A673 (cell line): Measurements from ENCODE around the gene CACNA2D3.

ENCODE experiments used
- EZH2 ChIP-seq: fragments of 200-600 bp; sonication (generic); IDR thresholded peaks from 2 replicates; pipeline ENCODE4 v1.6.1; 2017; ENCODE audit warnings: borderline replicate concordance, low read depth, mild to moderate bottlenecking, mixed read lengths, antibody characterized with exemption, low read length; ENCODE audit not compliant: poor library complexity, severe bottlenecking
- TF ChIP-seq, protein P1 (sequence below): fragments of 300-800, 200-600 bp; sonication (generic); conservative IDR thresholded peaks from 2 replicates; pipeline ENCODE4 v1.5.1; 2017; ENCODE audit warnings: low read depth, mild to moderate bottlenecking, antibody characterized with exemption, low read length, moderate library complexity, mixed read lengths

GRCh38 chr3:54987719-54988118, 865.4 kb downstream of the CACNA2D3 start:
- TF ChIP-seq EZH2: no peak
- TF ChIP-seq, protein P1, sequence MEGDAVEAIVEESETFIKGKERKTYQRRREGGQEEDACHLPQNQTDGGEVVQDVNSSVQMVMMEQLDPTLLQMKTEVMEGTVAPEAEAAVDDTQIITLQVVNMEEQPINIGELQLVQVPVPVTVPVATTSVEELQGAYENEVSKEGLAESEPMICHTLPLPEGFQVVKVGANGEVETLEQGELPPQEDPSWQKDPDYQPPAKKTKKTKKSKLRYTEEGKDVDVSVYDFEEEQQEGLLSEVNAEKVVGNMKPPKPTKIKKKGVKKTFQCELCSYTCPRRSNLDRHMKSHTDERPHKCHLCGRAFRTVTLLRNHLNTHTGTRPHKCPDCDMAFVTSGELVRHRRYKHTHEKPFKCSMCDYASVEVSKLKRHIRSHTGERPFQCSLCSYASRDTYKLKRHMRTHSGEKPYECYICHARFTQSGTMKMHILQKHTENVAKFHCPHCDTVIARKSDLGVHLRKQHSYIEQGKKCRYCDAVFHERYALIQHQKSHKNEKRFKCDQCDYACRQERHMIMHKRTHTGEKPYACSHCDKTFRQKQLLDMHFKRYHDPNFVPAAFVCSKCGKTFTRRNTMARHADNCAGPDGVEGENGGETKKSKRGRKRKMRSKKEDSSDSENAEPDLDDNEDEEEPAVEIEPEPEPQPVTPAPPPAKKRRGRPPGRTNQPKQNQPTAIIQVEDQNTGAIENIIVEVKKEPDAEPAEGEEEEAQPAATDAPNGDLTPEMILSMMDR: no peak
